Tibial nerve (tissue), 4 donors: ENCODE results near the gene KIF26A. TPM values are rescaled to one million over a fixed set of nuclear protein-coding genes. Genes with fewer than 3 reads are reported as not detected.

Experiments
- DNase-seq, 2 donors: peaks; one replicate each; pipeline ENCODE4 v3.0.0-alpha.2; 2019; ENCODE audit warnings: low spot score in 2 of 2
- H3K27ac ChIP-seq, 4 donors: fragments of 200-600 bp; sonication (generic) in 3 of 4; one replicate each; pipeline ENCODE4 v1.5.1; 2017 to 2019; ENCODE audit warnings: mild to moderate bottlenecking in 1 of 4
- H3K27me3 ChIP-seq, 2 donors: fragments of 200-600 bp; sonication (generic) in 1 of 2; one replicate each; pipeline versions ENCODE4 v1.5.1 to v1.6.0; 2017 to 2019
- H3K36me3 ChIP-seq, 3 donors: fragments of 200-600 bp; sonication (generic); one replicate each; pipeline ENCODE4 v1.5.1; 2018 to 2019
- H3K4me1 ChIP-seq, 4 donors: fragments of 200-600 bp; sonication (generic) in 3 of 4; one replicate each; pipeline ENCODE4 v1.5.1; 2017 to 2019
- H3K4me3 ChIP-seq, 4 donors: fragments of 200-600 bp; sonication (generic) in 3 of 4; one replicate each; pipeline ENCODE4 v1.5.1; 2017 to 2019; ENCODE audit warnings: mild to moderate bottlenecking in 1 of 4, moderate library complexity in 1 of 4
- H3K9me3 ChIP-seq, 4 donors: fragments of 200-600 bp; sonication (generic) in 3 of 4; one replicate each; pipeline ENCODE4 v1.5.1; 2017 to 2019
- CTCF ChIP-seq, 5 experiments: fragments of 200-600 bp in 3 of 5; fragments of 450-650 bp in 2 of 5; sonication (generic) in 3 of 5; IDR thresholded peaks; one replicate each; pipeline ENCODE4 v1.5.1; 2016 to 2019; ENCODE audit warnings: antibody characterized with exemption in 5 of 5, mild to moderate bottlenecking in 3 of 5, moderate library complexity in 2 of 5
- EP300 ChIP-seq, 2 donors: sonication (generic); formaldehyde crosslinking; IDR thresholded peaks; one replicate each; pipeline ENCODE4 v1.6.1; 2017; ENCODE audit warnings: antibody characterized with exemption in 2 of 2, mild to moderate bottlenecking in 1 of 2
- POLR2A ChIP-seq, 2 donors: fragments of 450-650 bp; IDR thresholded peaks; one replicate each; pipeline ENCODE4 v1.6.1; 2017; ENCODE audit warnings: antibody characterized with exemption in 2 of 2, mild to moderate bottlenecking in 2 of 2, moderate library complexity in 2 of 2
- WGBS, 2 donors: methylation state at CpG; one replicate each; pipeline ENCODE4 v1.1.5; 2018; 5-methylcytosine and 5-hydroxymethylcytosine counted together
- total RNA-seq, 4 donors: library from RNA; depleted of rRNA; stranded (reverse); fragments of >200 nt; gene quantifications; one replicate each; pipeline ENCODE4 v1.1.0, GENCODE V29; 2016

The KIF26A gene
- total RNA-seq, 4 donors from 2014 or later, result 2.6 to 4.2 (median 3.3) TPM

GRCh38 chr14:104126753-104127152 lies 11.6 kb upstream of the KIF26A start:
- Histone ChIP-seq H3K9me3 (peaks cover 0 to 83% (median 6%) of the 10 kb centered on the region in 4 donors), H3K36me3 (no peaks in the 10 kb centered on the region), H3K4me1 (no peaks in the 10 kb centered on the region), H3K27ac (no peak overlapping the region), H3K4me3 (no peak overlapping the region), H3K27me3 (peaks cover 0 to 7% of the 10 kb centered on the region in 2 donors)
- TF ChIP-seq EP300 (IDR thresholded peaks at IDR 0.05) (no peak), CTCF (IDR thresholded peaks at IDR 0.05) (no peak), POLR2A (IDR thresholded peaks at IDR 0.05) (no peak)
- no peak for DNase-seq
- WGBS, 2 donors, result 90 to 93% methylated on average over 2 of the region's 2 CpGs

GRCh38 chr14:104128981-104129380 lies 9.4 kb upstream of the KIF26A start:
- no peak overlapping the region for H3K27ac ChIP-seq
- H3K9me3 ChIP-seq, result peaks cover 0 to 69% (median 6%) of the 10 kb centered on the region in 4 donors
- no peaks in the 10 kb centered on the region for H3K4me1 ChIP-seq
- H3K36me3 ChIP-seq, result no peaks in the 10 kb centered on the region
- 92 to 93% methylated on average over 1 of the region's 1 CpG for whole genome bisulfite sequencing, 2 donors
- TF ChIP-seq EP300 (IDR thresholded peaks at IDR 0.05) (no peak), CTCF (IDR thresholded peaks at IDR 0.05) (no peak), POLR2A (IDR thresholded peaks at IDR 0.05) (no peak)
- no peak for DNase-seq
- H3K27me3 ChIP-seq, result peaks cover 0 to 11% of the 10 kb centered on the region in 2 donors
- H3K4me3 ChIP-seq, result no peak overlapping the region

- WGBS, 2 donors, result 96 to 100% methylated on average over 1 of the region's 1 CpG
- peaks cover 0 to 63% (median 5%) of the 10 kb centered on the region in 4 donors for H3K9me3 ChIP-seq
- TF ChIP-seq CTCF (IDR thresholded peaks at IDR 0.05) (no peak), EP300 (IDR thresholded peaks at IDR 0.05) (no peak), POLR2A (IDR thresholded peaks at IDR 0.05) (no peak)
- no peak for DNase-seq
- H3K4me3 ChIP-seq, result no peak overlapping the region
- H3K27ac ChIP-seq, result no peak overlapping the region
- H3K36me3 ChIP-seq, result no peaks in the 10 kb centered on the region
- H3K27me3 ChIP-seq, result peaks cover 0 to 17% of the 10 kb centered on the region in 2 donors
- no peaks in the 10 kb centered on the region for H3K4me1 ChIP-seq
Measured at GRCh38 chr14:104129556-104129955, 8.8 kb upstream of the KIF26A start.

GRCh38 chr14:104130974-104131651 lies 7.3 kb upstream of the KIF26A start:
- 17 to 29% methylated on average over 5 to 11 of the region's 11 CpGs for WGBS, 2 donors
- H3K27me3 ChIP-seq, result peaks cover 0 to 31% of the 10 kb centered on the region in 2 donors
- TF ChIP-seq EP300 (IDR thresholded peaks at IDR 0.05), result no peak
- TF ChIP-seq CTCF (IDR thresholded peaks at IDR 0.05), result peak in 4 of 5 experiments; percentile 9 to 27 (median 24)
- H3K36me3 ChIP-seq, result no peaks in the 10 kb centered on the region
- H3K4me3 ChIP-seq, result no peak overlapping the region
- H3K4me1 ChIP-seq, result peaks cover 0 to 11% (median 0%) of the 10 kb centered on the region in 4 donors
- no peak overlapping the region for H3K27ac ChIP-seq
- DNase-seq, result no peak
- peaks cover 0 to 50% (median 5%) of the 10 kb centered on the region in 4 donors for H3K9me3 ChIP-seq

DNA sequence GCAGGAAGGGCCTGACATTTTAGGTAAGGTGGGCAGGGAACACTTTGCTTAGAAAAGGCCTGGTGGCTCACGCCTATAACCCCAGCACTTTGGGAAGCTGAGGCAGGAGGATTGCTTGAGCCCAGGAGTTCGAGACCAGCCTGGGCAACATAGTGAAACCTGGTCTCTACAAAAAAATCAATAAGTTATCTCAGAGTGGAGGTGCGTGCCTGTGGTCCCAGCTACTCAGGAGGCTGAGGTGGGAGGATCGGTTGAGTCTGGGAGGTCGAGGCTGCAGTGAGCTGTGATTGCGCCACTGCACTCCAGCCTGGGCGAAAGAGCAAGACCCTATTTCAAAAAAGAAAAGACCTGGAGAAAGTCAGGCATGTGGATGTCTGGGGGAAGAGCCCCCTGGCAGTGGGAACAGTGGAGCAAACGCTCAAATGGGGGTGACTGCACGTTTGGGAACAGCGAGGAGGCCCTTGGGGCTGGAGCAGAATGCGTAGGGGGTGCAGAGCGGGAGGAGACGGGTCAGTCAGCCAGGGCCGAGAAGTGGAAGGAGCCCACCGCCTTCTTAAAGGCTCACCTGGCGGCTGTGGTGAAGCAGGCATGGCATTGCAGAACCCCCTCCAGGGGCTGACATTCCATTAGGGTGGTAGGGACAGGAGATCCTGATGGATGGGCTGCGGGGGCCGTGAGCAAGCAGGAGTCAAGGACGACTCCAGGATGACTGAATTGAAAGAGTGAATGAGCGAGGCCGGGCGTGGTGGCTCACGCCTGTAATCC lies 6.2 kb upstream of the KIF26A start:
- no peak overlapping the region for H3K4me3 ChIP-seq
- DNase-seq, result no peak
- peaks cover 0 to 40% (median 5%) of the 10 kb centered on the region in 4 donors for H3K9me3 ChIP-seq
- no peak overlapping the region for H3K27ac ChIP-seq
- H3K27me3 ChIP-seq, result peaks cover 0 to 40% of the 10 kb centered on the region in 2 donors
- H3K36me3 ChIP-seq, result no peaks in the 10 kb centered on the region
- WGBS, 2 donors, result 74 to 75% methylated on average over 23 of the region's 23 CpGs
- TF ChIP-seq CTCF (IDR thresholded peaks at IDR 0.05) (no peak), POLR2A (IDR thresholded peaks at IDR 0.05) (no peak)
- peaks cover 0 to 20% (median 7%) of the 10 kb centered on the region in 4 donors for H3K4me1 ChIP-seq
